Mesenchymal stem cell (in vitro differentiated cells and primary cell): ENCODE results near the gene OXA1L.
"Not testable (repeated sequence)": the region's sequence is repeated elsewhere in the genome, so short reads cannot be mapped to it uniquely, and the experiment has no call there.

Source experiments
- DNase-seq: peaks from one replicate; pipeline ENCODE4 v3.0.0-alpha.2; 2013
- H2AFZ ChIP-seq: one replicate; pipeline ENCODE4 v1.6.1; 2013; ENCODE audit warnings: low read depth, mild to moderate bottlenecking, control low read depth, inconsistent platforms, low read length, moderate library complexity
- H2AK5ac ChIP-seq: 2 replicates; pipeline ENCODE4 v1.6.1; 2013; ENCODE audit warnings: low read length, moderate library complexity, mild to moderate bottlenecking, inconsistent platforms; ENCODE audit not compliant: severe bottlenecking
- H2BK120ac ChIP-seq: one replicate; pipeline ENCODE4 v1.6.1; 2013; ENCODE audit warnings: low read depth, mild to moderate bottlenecking, inconsistent platforms, low read length, moderate library complexity
- H2BK12ac ChIP-seq, 2 experiments: one replicate each; pipeline ENCODE4 v1.6.1; 2013; ENCODE audit warnings: inconsistent platforms in 2 of 2, low read length in 2 of 2, mild to moderate bottlenecking in 2 of 2, moderate library complexity in 2 of 2, control low read depth in 1 of 2
- H2BK15ac ChIP-seq: one replicate; pipeline ENCODE4 v1.6.1; 2013; ENCODE audit warnings: mild to moderate bottlenecking, low read depth, inconsistent platforms; ENCODE audit not compliant: poor library complexity, severe bottlenecking
- H2BK5ac ChIP-seq: 2 replicates; pipeline ENCODE4 v1.6.1; 2013; ENCODE audit warnings: low read depth, mild to moderate bottlenecking, low read length, control low read depth, inconsistent platforms; ENCODE audit not compliant: poor library complexity, severe bottlenecking
- H3K14ac ChIP-seq, 2 experiments: one replicate each; pipeline ENCODE4 v1.6.1; 2013; ENCODE audit warnings: inconsistent platforms in 2 of 2, low read length in 2 of 2, control low read depth in 1 of 2, mild to moderate bottlenecking in 1 of 2, moderate library complexity in 1 of 2
- H3K18ac ChIP-seq, 2 experiments: one replicate each; pipeline ENCODE4 v1.6.1; 2013; ENCODE audit warnings: inconsistent platforms in 2 of 2, low read length in 2 of 2, control low read depth in 1 of 2, low read depth in 1 of 2, mild to moderate bottlenecking in 1 of 2
- H3K23ac ChIP-seq, 2 experiments: one replicate each; pipeline ENCODE4 v1.6.1; 2013; ENCODE audit warnings: inconsistent platforms in 2 of 2, low read length in 2 of 2, mild to moderate bottlenecking in 2 of 2, moderate library complexity in 2 of 2, control low read depth in 1 of 2
- H3K27ac ChIP-seq: 2 replicates; pipeline ENCODE4 v1.5.1; 2013; ENCODE audit warnings: mild to moderate bottlenecking, moderate library complexity, low read length, control low read depth, inconsistent platforms; ENCODE audit not compliant: poor library complexity, severe bottlenecking
- H3K27me3 ChIP-seq, 2 experiments: 2 replicates each; pipeline versions ENCODE4 v1.6.1 to v1.7.0; 2013; ENCODE audit warnings: low read length in 2 of 2, mild to moderate bottlenecking in 2 of 2, moderate library complexity in 2 of 2, control low read depth in 1 of 2, inconsistent platforms in 1 of 2; ENCODE audit not compliant: control insufficient read depth in 1 of 2, insufficient read depth in 1 of 2
- H3K36me3 ChIP-seq, 2 experiments: 2 replicates each; pipeline versions ENCODE4 v1.6.1 to v1.7.0; 2013; ENCODE audit warnings: low read length in 2 of 2, control low read depth in 1 of 2, inconsistent platforms in 1 of 2, low read depth in 1 of 2, mild to moderate bottlenecking in 1 of 2; ENCODE audit not compliant: insufficient read depth in 2 of 2, control insufficient read depth in 1 of 2
- H3K4ac ChIP-seq, 2 experiments: one replicate each; pipeline ENCODE4 v1.6.1; 2013; ENCODE audit warnings: inconsistent platforms in 2 of 2, low read length in 2 of 2, mild to moderate bottlenecking in 2 of 2, moderate library complexity in 2 of 2, control low read depth in 1 of 2, low read depth in 1 of 2
- H3K4me1 ChIP-seq: 2 replicates; pipeline ENCODE4 v1.6.1; 2013; ENCODE audit warnings: low read depth, low read length, control low read depth; ENCODE audit not compliant: control insufficient read depth, insufficient read depth
- H3K4me2 ChIP-seq: 2 replicates; pipeline ENCODE4 v1.6.1; 2013; ENCODE audit warnings: low read length, mild to moderate bottlenecking, inconsistent platforms; ENCODE audit not compliant: poor library complexity, severe bottlenecking
- H3K4me3 ChIP-seq, 2 experiments: 2 replicates each; pipeline versions ENCODE4 v1.5.1 to v1.7.0; 2013; ENCODE audit warnings: low read length in 2 of 2, mild to moderate bottlenecking in 2 of 2, control low read depth in 1 of 2, low read depth in 1 of 2; ENCODE audit not compliant: insufficient read depth in 1 of 2
- H3K79me1 ChIP-seq: replicated peaks from 2 replicates; pipeline ENCODE4 v1.6.1; 2013; ENCODE audit warnings: mild to moderate bottlenecking, control low read depth, low read length, inconsistent platforms; ENCODE audit not compliant: poor library complexity, severe bottlenecking
- H3K9ac ChIP-seq: 2 replicates; pipeline ENCODE4 v1.7.0; 2013; ENCODE audit warnings: mild to moderate bottlenecking, low read length, moderate library complexity
- H3K9me3 ChIP-seq: 2 replicates; pipeline ENCODE4 v1.7.0; 2013; ENCODE audit warnings: mild to moderate bottlenecking, low read length; ENCODE audit not compliant: control insufficient read depth
- H4K8ac ChIP-seq: one replicate; pipeline ENCODE4 v1.6.1; 2013; ENCODE audit warnings: inconsistent platforms, mild to moderate bottlenecking, low read length, moderate library complexity
- H4K91ac ChIP-seq: one replicate; pipeline ENCODE4 v1.6.1; 2013; ENCODE audit warnings: mild to moderate bottlenecking, low read length, inconsistent platforms
- WGBS: methylation state at CpG from one replicate; pipeline ENCODE4 v1.1.7; 2013; ENCODE audit warnings: mixed read lengths; 5-methylcytosine and 5-hydroxymethylcytosine counted together

OXA1L gene

GRCh38 chr14:22724847-22725246 lies 41.6 kb upstream of the OXA1L start:
- not testable (repeated sequence) for H2BK120ac ChIP-seq, H2BK5ac ChIP-seq, H3K18ac ChIP-seq, H3K36me3 ChIP-seq, H3K27ac ChIP-seq, H2BK15ac ChIP-seq, H3K23ac ChIP-seq, H4K8ac ChIP-seq, H3K4me1 ChIP-seq, H3K4ac ChIP-seq, H3K9ac ChIP-seq, H3K79me1 ChIP-seq, H3K4me3 ChIP-seq, H2AK5ac ChIP-seq, H3K9me3 ChIP-seq, H2BK12ac ChIP-seq, H4K91ac ChIP-seq, H3K14ac ChIP-seq, DNase-seq, H2AFZ ChIP-seq, H3K4me2 ChIP-seq
- 88% methylated on average over 6 of the region's 8 CpGs for WGBS
- H3K27me3 ChIP-seq = peaks cover 7 to 13% of the 10 kb centered on the region in 2 experiments

- not testable (repeated sequence) for H3K23ac ChIP-seq, H2AFZ ChIP-seq, H2AK5ac ChIP-seq, H3K9ac ChIP-seq, H3K9me3 ChIP-seq, H3K4me1 ChIP-seq, H3K4me2 ChIP-seq, H2BK5ac ChIP-seq, H2BK15ac ChIP-seq, H4K91ac ChIP-seq, H2BK120ac ChIP-seq, H3K36me3 ChIP-seq, H4K8ac ChIP-seq, H3K27ac ChIP-seq, H3K4ac ChIP-seq, H2BK12ac ChIP-seq, H3K18ac ChIP-seq, DNase-seq, H3K4me3 ChIP-seq, H3K79me1 ChIP-seq, H3K14ac ChIP-seq
- WGBS = 13% methylated on average over 1 of the region's 3 CpGs
- peaks cover 7 to 16% of the 10 kb centered on the region in 2 experiments for H3K27me3 ChIP-seq
Observed at GRCh38 chr14:22725374-22725773, 41.1 kb upstream of the OXA1L start.

GRCh38 chr14:22726012-22726411 lies 40.5 kb upstream of the OXA1L start:
- Histone ChIP-seq H3K4me3 (no peak overlapping the region), H3K4me1 (no peaks in the 10 kb centered on the region), H4K91ac (no peak overlapping the region), H3K27me3 (peaks cover 8 to 20% of the 10 kb centered on the region in 2 experiments), H3K9me3 (peaks cover 5% of the 10 kb centered on the region), H3K4ac (no peak overlapping the region), H2BK15ac (no peak overlapping the region), H3K9ac (no peak overlapping the region), H2BK5ac (no peak overlapping the region), H4K8ac (no peak overlapping the region), H3K18ac (no peak overlapping the region), H3K79me1 (no peaks in the 10 kb centered on the region), H2BK120ac (no peak overlapping the region), H3K4me2 (no peak overlapping the region), H3K36me3 (no peaks in the 10 kb centered on the region), H3K14ac (no peak overlapping the region), H2AK5ac (no peak overlapping the region), H3K23ac (no peak overlapping the region), H2AFZ (no peak overlapping the region), H2BK12ac (no peak overlapping the region), H3K27ac (no peak overlapping the region)
- no peak for DNase-seq
- WGBS = 100% methylated on average over 1 of the region's 1 CpG

- not testable (repeated sequence) for H3K4ac ChIP-seq, H2BK15ac ChIP-seq, H3K36me3 ChIP-seq, H2AK5ac ChIP-seq, H2AFZ ChIP-seq, H3K4me2 ChIP-seq, H2BK12ac ChIP-seq, H2BK5ac ChIP-seq, H3K14ac ChIP-seq, H3K18ac ChIP-seq, H3K9ac ChIP-seq, H4K91ac ChIP-seq, H3K79me1 ChIP-seq, H2BK120ac ChIP-seq, DNase-seq, H4K8ac ChIP-seq, H3K27ac ChIP-seq, H3K4me3 ChIP-seq, H3K9me3 ChIP-seq, H3K27me3 ChIP-seq, H3K23ac ChIP-seq, H3K4me1 ChIP-seq
- WGBS = 96% methylated on average over 5 of the region's 5 CpGs
Observed at GRCh38 chr14:22732062-22732461, 34.4 kb upstream of the OXA1L start.
